RCC 7860 (cell line): ENCODE results near the gene OOEP.
A peak's percentile ranks its signal among the peaks of the same experiment; 100 is the strongest.

ENCODE experiments used
- DNase-seq: peaks from one replicate; pipeline ENCODE4 v3.0.0-alpha.2; 2015; ENCODE audit warnings: low spot score
- FAIRE-seq: peaks from 2 replicates; lab custom pipeline; 2012; peaks lifted over from hg19 to GRCh38; lab: Jason Lieb, UNC

OOEP gene

GRCh38 chr6:73367761-73368355, 1.8 kb downstream of the OOEP start:
- FAIRE-seq (no peak), DNase-seq (no peak)

DNA sequence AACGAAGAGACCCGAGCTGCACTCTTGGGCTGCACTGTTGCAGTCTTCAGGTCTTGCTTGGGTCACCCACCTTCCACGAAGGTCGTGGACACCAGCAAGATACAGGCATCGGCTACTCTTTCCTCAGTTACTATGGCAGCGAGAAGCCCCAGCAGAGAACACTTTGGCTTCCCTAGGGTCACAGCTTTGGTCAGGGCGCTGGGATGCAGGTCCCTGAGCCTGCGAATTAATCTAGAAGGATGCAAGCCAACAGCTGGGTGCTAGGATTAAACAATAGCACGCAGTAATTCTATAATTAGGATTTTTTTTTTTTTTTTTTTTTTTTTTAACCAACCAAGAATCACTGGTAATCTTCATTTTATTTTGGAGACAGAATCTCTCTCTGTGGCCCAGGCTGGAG, 5.1 kb downstream of the OOEP start:
- DNase-seq: no peak
- FAIRE-seq: no peak

DNA sequence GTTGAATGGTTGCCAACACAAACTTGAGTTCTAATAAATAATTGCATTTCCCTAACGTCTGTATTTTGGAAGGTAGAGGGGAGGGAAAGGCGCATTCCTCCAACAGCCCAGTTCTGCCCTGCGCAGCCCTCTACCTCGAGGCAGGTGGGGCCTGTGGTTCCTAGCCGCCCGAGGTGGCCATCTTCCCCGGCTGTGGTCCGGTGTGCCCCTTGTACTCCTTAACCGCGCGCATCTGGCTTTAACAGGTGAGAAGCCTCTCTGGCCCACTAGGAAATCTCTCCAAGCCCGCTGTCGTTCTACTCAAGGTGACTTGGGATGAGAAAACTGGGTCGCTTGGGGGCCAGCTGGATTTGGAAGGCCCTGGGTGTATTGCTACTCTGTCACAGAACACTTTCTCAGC, 5.6 kb downstream of the OOEP start:
- DNase-seq: no peak
- no peak for FAIRE-seq

DNA sequence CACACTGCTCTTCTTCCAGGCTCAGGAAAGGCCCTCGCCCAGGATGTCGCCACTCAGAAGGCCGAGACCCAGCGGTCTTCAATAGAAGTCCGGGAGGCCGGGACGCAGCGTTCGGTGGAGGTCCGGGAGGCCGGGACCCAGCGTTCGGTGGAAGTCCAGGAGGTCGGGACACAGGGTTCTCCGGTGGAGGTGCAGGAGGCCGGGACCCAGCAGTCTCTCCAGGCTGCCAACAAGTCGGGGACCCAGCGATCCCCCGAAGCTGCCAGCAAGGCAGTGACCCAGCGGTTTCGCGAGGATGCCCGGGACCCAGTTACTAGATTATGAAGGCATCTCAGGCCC, 6.2 kb downstream of the OOEP start:
- FAIRE-seq (no peak), DNase-seq (no peak)

GRCh38 chr6:73362869-73363536, 6.7 kb downstream of the OOEP start:
- DNase-seq (no peak), FAIRE-seq (no peak)

- FAIRE-seq (no peak), DNase-seq (no peak)
Observed at GRCh38 chr6:73362358-73362757, 7.3 kb downstream of the OOEP start, which contains the start of gene KHDC3L. Gene KHDC3L, plus strand, starts transcription at chr6:73362658. Its CDS starts 72 bp downstream, at chr6:73362730.

GRCh38 chr6:73353636-73354593, 15.8 kb downstream of the OOEP start, which contains the start of gene DPPA5:
Gene DPPA5, minus strand, starts transcription at chr6:73354276. Its CDS starts 51 bp downstream, at chr6:73354225.
- FAIRE-seq (no peak), DNase-seq (no peak)

GRCh38 chr6:73349311-73349710, 20.4 kb downstream of the OOEP start:
- DNase-seq: no peak
- no peak for FAIRE-seq

GRCh38 chr6:73348550-73349204, 21.0 kb downstream of the OOEP start:
- no peak for FAIRE-seq
- DNase-seq: no peak

DNA sequence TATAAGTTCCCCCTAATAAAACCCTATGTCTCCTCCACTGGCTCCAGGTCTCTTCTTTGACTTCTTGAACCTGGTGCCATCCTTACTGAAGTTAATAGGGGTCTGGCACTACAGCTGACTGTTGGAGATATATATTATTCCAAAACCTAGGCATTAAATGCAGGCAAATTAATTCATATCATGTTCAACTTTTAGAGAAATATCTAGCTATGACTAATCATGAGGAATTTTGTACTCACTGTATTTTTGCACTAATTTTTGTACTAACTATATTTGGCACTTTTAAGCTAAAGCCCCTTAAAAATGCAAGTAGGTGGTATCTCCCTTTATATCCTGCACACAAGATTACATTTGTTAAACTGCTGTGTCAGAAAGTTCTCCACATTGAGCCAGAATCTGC, 26.5 kb downstream of the OOEP start:
- FAIRE-seq (no peak), DNase-seq (no peak)

DNA sequence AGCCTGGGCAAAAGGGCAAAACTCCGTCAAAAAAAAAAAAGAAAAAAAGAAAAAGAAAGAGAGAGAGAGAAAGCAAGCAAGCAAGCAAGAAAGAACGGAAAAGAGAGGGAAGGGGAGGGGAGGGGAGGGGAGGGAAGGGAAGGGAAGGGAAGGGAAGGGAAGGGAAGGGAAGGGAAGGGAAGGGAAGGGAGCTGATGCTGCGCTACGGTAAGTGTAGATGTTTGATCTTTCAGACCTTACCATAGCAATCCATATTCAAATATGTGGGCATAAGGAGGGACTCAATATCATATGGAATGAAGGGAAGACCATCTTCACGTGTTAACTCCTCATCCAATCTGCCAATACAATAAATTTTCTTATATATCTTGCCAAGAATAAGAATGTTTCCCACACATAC, 27.5 kb downstream of the OOEP start:
- FAIRE-seq: no peak
- no peak for DNase-seq

DNA sequence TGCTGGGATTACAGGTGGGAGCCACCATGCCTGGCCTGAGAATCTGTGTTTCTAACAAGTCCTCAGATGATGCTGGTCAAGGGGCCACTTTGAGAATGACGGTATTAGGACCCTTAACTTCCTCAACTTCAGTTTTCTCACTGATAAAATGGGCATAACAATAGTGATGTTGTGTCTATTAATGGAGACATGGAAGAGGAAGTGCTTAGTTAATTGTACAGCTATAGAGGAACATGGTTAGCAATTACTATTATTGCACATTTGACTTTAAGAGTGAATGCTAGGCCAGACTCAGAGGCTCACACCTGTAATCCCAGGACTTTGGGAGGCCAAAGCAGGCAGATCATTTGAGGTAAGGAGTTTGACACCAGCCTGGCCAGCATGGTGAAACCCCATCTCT, 28.4 kb downstream of the OOEP start:
- DNase-seq: no peak
- no peak for FAIRE-seq

GRCh38 chr6:73340048-73340447, 29.6 kb downstream of the OOEP start:
- FAIRE-seq (no peak), DNase-seq (no peak)

DNA sequence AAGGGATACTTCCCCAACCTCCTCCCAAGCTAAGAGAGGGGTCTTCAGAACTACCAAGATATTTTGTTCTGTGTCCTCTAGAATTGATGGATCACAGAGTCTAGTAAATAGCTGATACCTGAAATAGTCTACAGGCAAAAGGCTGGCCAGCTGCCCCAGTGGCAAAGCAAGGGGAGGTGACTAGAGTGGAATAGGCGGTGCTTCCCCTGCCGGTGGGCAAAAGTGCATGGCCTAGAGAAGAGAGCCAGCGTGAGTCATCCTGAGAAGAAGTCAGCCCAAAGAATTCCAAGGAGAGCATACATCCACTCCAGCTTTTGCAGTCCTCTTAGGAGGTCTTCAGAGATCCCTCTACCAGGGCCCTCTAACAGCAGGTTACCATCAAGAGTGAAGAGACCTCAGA, 30.4 kb downstream of the OOEP start:
- FAIRE-seq (no peak), DNase-seq (no peak)

DNA sequence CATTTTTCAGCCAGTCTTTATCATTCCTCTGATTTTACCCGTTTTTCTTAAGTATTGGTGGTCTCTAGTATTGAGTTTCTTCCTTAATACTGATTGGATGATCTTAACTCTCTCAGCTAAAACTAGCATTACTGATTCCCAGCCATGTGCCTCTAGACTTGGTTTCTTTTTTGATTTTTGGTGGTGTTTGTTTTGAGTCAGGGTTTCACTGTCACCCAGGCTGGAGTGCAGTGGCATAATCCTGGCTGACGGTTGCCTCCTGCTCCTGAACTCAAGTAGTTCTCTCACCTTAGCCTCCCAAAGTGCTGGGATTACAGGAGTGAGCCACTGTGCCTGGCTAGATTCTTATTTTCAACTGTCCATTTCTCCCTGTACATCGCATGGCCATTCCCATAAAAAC, 40.5 kb downstream of the OOEP start:
- FAIRE-seq (no peak), DNase-seq (no peak)

DNA sequence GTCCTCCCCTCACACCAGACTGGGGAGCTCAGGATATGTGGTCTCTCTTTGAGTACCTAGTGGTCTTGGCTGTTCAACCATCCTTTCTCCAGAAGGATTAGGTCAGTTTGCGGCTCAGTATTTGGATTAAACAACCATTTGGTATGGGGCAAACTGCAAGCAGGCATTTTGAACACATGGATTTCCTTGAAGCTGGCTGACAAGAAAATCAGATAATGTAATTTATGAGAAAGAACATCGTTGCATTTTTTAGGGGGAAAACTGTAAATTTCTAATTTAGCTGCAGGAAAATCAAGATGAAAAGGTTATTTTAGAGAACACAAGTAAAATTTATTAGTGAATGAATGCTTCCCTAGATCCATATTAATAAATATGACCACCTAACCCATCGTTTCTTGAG, 40.9 kb downstream of the OOEP start:
- DNase-seq: no peak
- FAIRE-seq: no peak

DNA sequence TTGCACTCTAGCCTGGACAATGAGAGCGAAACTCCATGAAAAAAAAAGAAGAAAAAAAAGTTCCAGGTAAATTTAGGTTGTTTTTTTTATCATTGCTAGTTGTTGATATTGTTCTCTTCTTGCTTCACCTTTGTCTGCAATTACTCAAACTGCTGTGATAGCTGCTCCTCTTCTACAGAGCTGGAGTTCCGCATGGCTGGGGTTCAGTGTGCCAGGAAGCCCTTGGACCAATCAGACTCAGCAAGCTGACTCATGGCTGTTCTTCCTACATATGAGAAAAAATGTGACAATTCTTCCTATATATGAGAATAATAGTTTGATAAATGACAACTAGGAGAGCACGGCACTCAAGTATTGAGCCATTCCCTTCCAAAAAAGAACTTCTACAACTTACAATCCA, 44.0 kb downstream of the OOEP start:
- FAIRE-seq (no peak), DNase-seq (peak; percentile 13)

DNA sequence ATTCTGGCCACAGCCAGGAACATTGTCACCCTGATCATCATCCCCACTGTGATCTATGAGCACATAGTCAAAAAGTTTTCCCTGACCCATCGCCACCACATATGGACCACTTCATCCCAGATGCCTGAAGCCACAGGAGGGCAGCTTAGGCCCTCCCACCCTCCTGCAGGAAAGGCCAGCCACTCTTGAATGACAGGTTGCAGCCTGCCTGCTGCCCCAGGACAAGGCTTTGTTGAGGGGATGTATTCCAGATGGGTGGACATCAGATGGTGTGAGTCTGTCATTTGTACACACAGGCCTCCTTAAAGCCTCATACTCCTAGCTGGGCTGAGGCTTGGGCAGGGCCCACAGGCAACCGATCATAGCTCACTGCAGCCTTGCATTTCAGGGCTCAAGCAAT, 46.4 kb downstream of the OOEP start:
- DNase-seq (no peak), FAIRE-seq (no peak)
